GM12878 (cell line): ENCODE results near the gene SMIM31.

Experiments
- ASH2L ChIP-seq: fragments of 300-600, 200-600 bp; sonication (generic); IDR thresholded peaks from 2 replicates; pipeline ENCODE4 v1.6.1; 2017; ENCODE audit warnings: low read depth, mild to moderate bottlenecking, borderline replicate concordance
- CBX3 ChIP-seq: fragments of 200-600 bp; sonication (generic); IDR thresholded peaks from 2 replicates; pipeline ENCODE4 v1.6.1; 2016; ENCODE audit warnings: low read depth, borderline replicate concordance
- CREB1 ChIP-seq: IDR thresholded peaks from 2 replicates; pipeline ENCODE4 v1.6.1; 2012; ENCODE audit warnings: low read depth, mild to moderate bottlenecking, inconsistent platforms
- KDM1A ChIP-seq: fragments of 200-600 bp; sonication (generic); IDR thresholded peaks from 2 replicates; pipeline ENCODE4 v1.6.1; 2016; ENCODE audit warnings: borderline replicate concordance
- POLR2A ChIP-seq: IDR thresholded peaks from 2 replicates; pipeline ENCODE4 v1.6.1; 2011; ENCODE audit warnings: low read depth, mild to moderate bottlenecking, low read length
- POLR2AphosphoS5 ChIP-seq: IDR thresholded peaks from 2 replicates; pipeline ENCODE4 v1.6.1; 2011; ENCODE audit warnings: mild to moderate bottlenecking, low read length, inconsistent platforms
- RAD51 ChIP-seq: fragments of 450-650 bp; IDR thresholded peaks from 2 replicates; pipeline ENCODE4 v1.6.1; 2016; ENCODE audit warnings: moderate library complexity, mild to moderate bottlenecking, inconsistent platforms
- SRF ChIP-seq, 2 experiments: IDR thresholded peaks; 2 replicates each; pipeline ENCODE4 v1.6.1; 2011; ENCODE audit warnings: low read depth in 2 of 2, low read length in 2 of 2, mild to moderate bottlenecking in 1 of 2, moderate library complexity in 1 of 2
- ZNF274 ChIP-seq: IDR thresholded peaks from one replicate; pipeline ENCODE4 v1.8.0; 2011; ENCODE audit not compliant: insufficient read length, insufficient read depth
- TF ChIP-seq, protein P1 (sequence below), 3 experiments: IDR thresholded peaks in 2 of 3; conservative IDR thresholded peaks in 1 of 3; 2 replicates each; pipeline ENCODE4 v1.5.1; 2011; ENCODE audit warnings: low read depth in 3 of 3, low read length in 3 of 3, mild to moderate bottlenecking in 3 of 3, control low read depth in 2 of 3, moderate library complexity in 2 of 3, inconsistent platforms in 1 of 3, mixed read lengths in 1 of 3; ENCODE audit not compliant: control insufficient read depth in 2 of 3, insufficient read depth in 1 of 3; ENCODE audit errors: extremely low read depth in 1 of 3
- TF ChIP-seq, protein P2 (sequence below): fragments of 450-650 bp; IDR thresholded peaks from 2 replicates; pipeline ENCODE4 v1.6.1; 2016; ENCODE audit warnings: mild to moderate bottlenecking
- TF ChIP-seq, protein P3 (sequence below): IDR thresholded peaks from 2 replicates; pipeline ENCODE4 v1.6.1; 2011; ENCODE audit warnings: low read depth, low read length, improper control_type of control experiment, borderline replicate concordance
- TF ChIP-seq, protein P4 (sequence below): IDR thresholded peaks from 2 replicates; pipeline ENCODE4 v1.6.1; 2011; ENCODE audit warnings: borderline replicate concordance, low read depth, mild to moderate bottlenecking, moderate library complexity, mixed read lengths, low read length; ENCODE audit not compliant: insufficient read depth; ENCODE audit errors: extremely low read length
- TF ChIP-seq, protein P5 (sequence below): fragments of 150-350 bp; IDR thresholded peaks from 2 replicates; pipeline ENCODE4 v1.6.1; 2016; ENCODE audit warnings: low read depth, low read length

DNA sequence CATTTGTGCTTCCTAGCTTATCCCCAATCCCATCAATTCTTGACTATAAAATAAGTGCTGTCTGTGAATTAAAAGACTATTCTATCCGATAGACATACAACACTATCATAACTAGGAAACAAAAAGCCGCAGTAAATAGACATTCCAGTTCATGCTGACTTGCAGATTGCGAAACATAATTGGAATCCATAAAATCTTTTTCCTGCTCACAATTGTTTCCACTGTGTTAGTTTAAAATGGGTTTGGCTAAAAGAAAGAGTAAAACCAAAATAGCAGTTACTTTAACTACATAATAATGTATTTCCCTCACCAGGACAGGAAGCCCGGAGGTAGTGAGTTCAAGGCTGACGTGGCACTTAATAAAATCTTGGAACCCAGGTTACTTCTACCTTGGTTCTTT is 17.2 kb downstream of the SMIM31 start:
- TF ChIP-seq, protein P1, sequence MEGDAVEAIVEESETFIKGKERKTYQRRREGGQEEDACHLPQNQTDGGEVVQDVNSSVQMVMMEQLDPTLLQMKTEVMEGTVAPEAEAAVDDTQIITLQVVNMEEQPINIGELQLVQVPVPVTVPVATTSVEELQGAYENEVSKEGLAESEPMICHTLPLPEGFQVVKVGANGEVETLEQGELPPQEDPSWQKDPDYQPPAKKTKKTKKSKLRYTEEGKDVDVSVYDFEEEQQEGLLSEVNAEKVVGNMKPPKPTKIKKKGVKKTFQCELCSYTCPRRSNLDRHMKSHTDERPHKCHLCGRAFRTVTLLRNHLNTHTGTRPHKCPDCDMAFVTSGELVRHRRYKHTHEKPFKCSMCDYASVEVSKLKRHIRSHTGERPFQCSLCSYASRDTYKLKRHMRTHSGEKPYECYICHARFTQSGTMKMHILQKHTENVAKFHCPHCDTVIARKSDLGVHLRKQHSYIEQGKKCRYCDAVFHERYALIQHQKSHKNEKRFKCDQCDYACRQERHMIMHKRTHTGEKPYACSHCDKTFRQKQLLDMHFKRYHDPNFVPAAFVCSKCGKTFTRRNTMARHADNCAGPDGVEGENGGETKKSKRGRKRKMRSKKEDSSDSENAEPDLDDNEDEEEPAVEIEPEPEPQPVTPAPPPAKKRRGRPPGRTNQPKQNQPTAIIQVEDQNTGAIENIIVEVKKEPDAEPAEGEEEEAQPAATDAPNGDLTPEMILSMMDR (IDR thresholded peaks at IDR 0.05 in 2 of 3, conservative IDR thresholded peaks at IDR 0.05 in 1 of 3; ENCODE audit: control insufficient read depth in 2 of 3, extremely low read depth in 1 of 3, insufficient read depth in 1 of 3, low read depth in 3 of 3, low read length in 3 of 3) = no peak
- TF ChIP-seq ZNF274 (no peak), ASH2L (no peak), CREB1 (no peak), KDM1A (no peak), CBX3 (no peak), SRF (IDR thresholded peaks at IDR 0.05; ENCODE audit: low read depth in 2 of 2, low read length in 2 of 2) (no peak), POLR2AphosphoS5 (no peak), POLR2A (no peak), RAD51 (no peak)
- TF ChIP-seq, protein P2, sequence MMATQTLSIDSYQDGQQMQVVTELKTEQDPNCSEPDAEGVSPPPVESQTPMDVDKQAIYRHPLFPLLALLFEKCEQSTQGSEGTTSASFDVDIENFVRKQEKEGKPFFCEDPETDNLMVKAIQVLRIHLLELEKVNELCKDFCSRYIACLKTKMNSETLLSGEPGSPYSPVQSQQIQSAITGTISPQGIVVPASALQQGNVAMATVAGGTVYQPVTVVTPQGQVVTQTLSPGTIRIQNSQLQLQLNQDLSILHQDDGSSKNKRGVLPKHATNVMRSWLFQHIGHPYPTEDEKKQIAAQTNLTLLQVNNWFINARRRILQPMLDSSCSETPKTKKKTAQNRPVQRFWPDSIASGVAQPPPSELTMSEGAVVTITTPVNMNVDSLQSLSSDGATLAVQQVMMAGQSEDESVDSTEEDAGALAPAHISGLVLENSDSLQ = no peak
- TF ChIP-seq, protein P3, sequence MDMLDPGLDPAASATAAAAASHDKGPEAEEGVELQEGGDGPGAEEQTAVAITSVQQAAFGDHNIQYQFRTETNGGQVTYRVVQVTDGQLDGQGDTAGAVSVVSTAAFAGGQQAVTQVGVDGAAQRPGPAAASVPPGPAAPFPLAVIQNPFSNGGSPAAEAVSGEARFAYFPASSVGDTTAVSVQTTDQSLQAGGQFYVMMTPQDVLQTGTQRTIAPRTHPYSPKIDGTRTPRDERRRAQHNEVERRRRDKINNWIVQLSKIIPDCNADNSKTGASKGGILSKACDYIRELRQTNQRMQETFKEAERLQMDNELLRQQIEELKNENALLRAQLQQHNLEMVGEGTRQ = no peak
- TF ChIP-seq, protein P4, sequence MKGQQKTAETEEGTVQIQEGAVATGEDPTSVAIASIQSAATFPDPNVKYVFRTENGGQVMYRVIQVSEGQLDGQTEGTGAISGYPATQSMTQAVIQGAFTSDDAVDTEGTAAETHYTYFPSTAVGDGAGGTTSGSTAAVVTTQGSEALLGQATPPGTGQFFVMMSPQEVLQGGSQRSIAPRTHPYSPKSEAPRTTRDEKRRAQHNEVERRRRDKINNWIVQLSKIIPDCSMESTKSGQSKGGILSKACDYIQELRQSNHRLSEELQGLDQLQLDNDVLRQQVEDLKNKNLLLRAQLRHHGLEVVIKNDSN = no peak
- TF ChIP-seq, protein P5, sequence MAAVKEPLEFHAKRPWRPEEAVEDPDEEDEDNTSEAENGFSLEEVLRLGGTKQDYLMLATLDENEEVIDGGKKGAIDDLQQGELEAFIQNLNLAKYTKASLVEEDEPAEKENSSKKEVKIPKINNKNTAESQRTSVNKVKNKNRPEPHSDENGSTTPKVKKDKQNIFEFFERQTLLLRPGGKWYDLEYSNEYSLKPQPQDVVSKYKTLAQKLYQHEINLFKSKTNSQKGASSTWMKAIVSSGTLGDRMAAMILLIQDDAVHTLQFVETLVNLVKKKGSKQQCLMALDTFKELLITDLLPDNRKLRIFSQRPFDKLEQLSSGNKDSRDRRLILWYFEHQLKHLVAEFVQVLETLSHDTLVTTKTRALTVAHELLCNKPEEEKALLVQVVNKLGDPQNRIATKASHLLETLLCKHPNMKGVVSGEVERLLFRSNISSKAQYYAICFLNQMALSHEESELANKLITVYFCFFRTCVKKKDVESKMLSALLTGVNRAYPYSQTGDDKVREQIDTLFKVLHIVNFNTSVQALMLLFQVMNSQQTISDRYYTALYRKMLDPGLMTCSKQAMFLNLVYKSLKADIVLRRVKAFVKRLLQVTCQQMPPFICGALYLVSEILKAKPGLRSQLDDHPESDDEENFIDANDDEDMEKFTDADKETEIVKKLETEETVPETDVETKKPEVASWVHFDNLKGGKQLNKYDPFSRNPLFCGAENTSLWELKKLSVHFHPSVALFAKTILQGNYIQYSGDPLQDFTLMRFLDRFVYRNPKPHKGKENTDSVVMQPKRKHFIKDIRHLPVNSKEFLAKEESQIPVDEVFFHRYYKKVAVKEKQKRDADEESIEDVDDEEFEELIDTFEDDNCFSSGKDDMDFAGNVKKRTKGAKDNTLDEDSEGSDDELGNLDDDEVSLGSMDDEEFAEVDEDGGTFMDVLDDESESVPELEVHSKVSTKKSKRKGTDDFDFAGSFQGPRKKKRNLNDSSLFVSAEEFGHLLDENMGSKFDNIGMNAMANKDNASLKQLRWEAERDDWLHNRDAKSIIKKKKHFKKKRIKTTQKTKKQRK = no peak
